GM23338 (cell line): ENCODE measurements around the gene AMPH.

Experiments used
- EZH2 ChIP-seq: fragments of 200-600 bp; sonication (generic); IDR thresholded peaks from one replicate; pipeline ENCODE4 v1.8.0; 2017; ENCODE audit warnings: antibody characterized with exemption, mild to moderate bottlenecking, low read depth; ENCODE audit not compliant: unreplicated experiment
- EZH2phosphoT487 ChIP-seq: fragments of 200-600 bp; sonication (generic); IDR thresholded peaks from one replicate; pipeline ENCODE4 v1.8.1; 2018; ENCODE audit warnings: antibody characterized with exemption; ENCODE audit not compliant: unreplicated experiment
- NANOG ChIP-seq: IDR thresholded peaks from 2 replicates; pipeline ENCODE4 v1.6.1; 2016; ENCODE audit warnings: antibody characterized with exemption, borderline replicate concordance
- POLR2AphosphoS5 ChIP-seq: IDR thresholded peaks from 2 replicates; pipeline ENCODE4 v1.6.1; 2016; ENCODE audit warnings: antibody characterized with exemption, low read depth
- ZNF114 ChIP-seq: fragments of 250-450 bp; sonication (Bioruptor Pico); IDR thresholded peaks from 2 replicates; pipeline ENCODE4 v1.5.0; 2020; ENCODE audit warnings: mild to moderate bottlenecking, moderate library complexity
- TF ChIP-seq, protein P1 (sequence below), 2 experiments: fragments of 200-600 bp in 1 of 2; sonication (generic) in 1 of 2; conservative IDR thresholded peaks; 2 replicates each; pipeline versions ENCODE4 v1.5.1 to v1.6.1; 2016 to 2017; ENCODE audit warnings: antibody characterized with exemption in 2 of 2, low read depth in 2 of 2, mild to moderate bottlenecking in 2 of 2, moderate library complexity in 1 of 2
- TF ChIP-seq, protein P2 (sequence below): IDR thresholded peaks from 2 replicates; pipeline ENCODE4 v1.6.1; 2016; ENCODE audit warnings: antibody characterized with exemption
- TF ChIP-seq, protein P3 (sequence below): IDR thresholded peaks from one replicate; pipeline ENCODE4 v1.6.1; 2018; ENCODE audit warnings: antibody characterized with exemption; ENCODE audit not compliant: unreplicated experiment

DNA sequence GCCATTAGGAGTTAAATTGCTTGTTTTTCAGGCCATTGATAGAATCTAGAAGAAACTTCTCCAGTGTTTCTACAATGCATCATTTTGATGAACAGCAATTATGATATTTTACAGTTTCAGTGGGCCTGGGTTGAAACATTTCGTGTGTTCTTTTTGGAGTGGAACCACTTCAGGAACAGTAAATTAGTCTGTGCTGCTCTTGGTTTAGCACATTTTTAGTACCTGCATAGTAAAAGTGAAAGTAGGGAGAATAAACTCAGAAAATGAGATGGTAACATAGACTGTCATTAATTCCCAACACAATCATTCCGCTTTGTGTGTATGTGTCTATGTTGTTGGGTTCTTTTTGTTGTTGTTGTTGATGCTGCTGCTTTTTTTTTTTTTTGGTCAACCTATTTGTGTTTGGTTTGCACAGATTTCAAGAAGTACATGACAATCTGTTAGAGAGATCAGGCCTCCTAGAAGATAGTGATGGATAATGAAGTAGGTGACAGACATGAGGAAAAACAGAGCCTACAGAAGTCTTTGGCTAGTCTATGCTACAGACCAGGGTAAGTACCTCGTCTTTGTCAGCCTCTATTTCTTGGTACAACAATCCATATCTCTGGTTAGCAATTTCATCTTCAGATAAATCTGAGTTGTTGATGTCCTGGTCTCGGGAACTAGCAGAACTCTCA is 203.8 kb downstream of the AMPH start:
- TF ChIP-seq EZH2 (no peak), POLR2AphosphoS5 (no peak), NANOG (no peak), EZH2phosphoT487 (no peak), ZNF114 (CRISPR knock-in tag) (no peak)
- TF ChIP-seq, protein P1, sequence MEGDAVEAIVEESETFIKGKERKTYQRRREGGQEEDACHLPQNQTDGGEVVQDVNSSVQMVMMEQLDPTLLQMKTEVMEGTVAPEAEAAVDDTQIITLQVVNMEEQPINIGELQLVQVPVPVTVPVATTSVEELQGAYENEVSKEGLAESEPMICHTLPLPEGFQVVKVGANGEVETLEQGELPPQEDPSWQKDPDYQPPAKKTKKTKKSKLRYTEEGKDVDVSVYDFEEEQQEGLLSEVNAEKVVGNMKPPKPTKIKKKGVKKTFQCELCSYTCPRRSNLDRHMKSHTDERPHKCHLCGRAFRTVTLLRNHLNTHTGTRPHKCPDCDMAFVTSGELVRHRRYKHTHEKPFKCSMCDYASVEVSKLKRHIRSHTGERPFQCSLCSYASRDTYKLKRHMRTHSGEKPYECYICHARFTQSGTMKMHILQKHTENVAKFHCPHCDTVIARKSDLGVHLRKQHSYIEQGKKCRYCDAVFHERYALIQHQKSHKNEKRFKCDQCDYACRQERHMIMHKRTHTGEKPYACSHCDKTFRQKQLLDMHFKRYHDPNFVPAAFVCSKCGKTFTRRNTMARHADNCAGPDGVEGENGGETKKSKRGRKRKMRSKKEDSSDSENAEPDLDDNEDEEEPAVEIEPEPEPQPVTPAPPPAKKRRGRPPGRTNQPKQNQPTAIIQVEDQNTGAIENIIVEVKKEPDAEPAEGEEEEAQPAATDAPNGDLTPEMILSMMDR (conservative IDR thresholded peaks at IDR 0.05; ENCODE audit: low read depth in 2 of 2) = no peak
- TF ChIP-seq, protein P2, sequence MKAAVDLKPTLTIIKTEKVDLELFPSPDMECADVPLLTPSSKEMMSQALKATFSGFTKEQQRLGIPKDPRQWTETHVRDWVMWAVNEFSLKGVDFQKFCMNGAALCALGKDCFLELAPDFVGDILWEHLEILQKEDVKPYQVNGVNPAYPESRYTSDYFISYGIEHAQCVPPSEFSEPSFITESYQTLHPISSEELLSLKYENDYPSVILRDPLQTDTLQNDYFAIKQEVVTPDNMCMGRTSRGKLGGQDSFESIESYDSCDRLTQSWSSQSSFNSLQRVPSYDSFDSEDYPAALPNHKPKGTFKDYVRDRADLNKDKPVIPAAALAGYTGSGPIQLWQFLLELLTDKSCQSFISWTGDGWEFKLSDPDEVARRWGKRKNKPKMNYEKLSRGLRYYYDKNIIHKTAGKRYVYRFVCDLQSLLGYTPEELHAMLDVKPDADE = no peak
- TF ChIP-seq, protein P3, sequence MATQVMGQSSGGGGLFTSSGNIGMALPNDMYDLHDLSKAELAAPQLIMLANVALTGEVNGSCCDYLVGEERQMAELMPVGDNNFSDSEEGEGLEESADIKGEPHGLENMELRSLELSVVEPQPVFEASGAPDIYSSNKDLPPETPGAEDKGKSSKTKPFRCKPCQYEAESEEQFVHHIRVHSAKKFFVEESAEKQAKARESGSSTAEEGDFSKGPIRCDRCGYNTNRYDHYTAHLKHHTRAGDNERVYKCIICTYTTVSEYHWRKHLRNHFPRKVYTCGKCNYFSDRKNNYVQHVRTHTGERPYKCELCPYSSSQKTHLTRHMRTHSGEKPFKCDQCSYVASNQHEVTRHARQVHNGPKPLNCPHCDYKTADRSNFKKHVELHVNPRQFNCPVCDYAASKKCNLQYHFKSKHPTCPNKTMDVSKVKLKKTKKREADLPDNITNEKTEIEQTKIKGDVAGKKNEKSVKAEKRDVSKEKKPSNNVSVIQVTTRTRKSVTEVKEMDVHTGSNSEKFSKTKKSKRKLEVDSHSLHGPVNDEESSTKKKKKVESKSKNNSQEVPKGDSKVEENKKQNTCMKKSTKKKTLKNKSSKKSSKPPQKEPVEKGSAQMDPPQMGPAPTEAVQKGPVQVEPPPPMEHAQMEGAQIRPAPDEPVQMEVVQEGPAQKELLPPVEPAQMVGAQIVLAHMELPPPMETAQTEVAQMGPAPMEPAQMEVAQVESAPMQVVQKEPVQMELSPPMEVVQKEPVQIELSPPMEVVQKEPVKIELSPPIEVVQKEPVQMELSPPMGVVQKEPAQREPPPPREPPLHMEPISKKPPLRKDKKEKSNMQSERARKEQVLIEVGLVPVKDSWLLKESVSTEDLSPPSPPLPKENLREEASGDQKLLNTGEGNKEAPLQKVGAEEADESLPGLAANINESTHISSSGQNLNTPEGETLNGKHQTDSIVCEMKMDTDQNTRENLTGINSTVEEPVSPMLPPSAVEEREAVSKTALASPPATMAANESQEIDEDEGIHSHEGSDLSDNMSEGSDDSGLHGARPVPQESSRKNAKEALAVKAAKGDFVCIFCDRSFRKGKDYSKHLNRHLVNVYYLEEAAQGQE = no peak
